ENCODE data around the gene ABCA13. TPM values are rescaled to one million over a fixed set of nuclear protein-coding genes. Genes with fewer than 3 reads are reported as not detected.

ABCA13 gene
- polyA plus RNA-seq, 10 donors = 0.01 to 0.25 (median 0.13) TPM

- peak in 1 of 3 donors; percentile 6 for DNase-seq
Observed at GRCh38 chr7:48295296-48295971, 124.2 kb downstream of the ABCA13 start.

GRCh38 chr7:48296966-48297365 is 125.7 kb downstream of the ABCA13 start:
- peak in 1 of 3 donors; percentile 3 for DNase-seq

- DNase-seq = peak in 1 of 3 donors; percentile 52
Observed at GRCh38 chr7:48298779-48299178, 127.5 kb downstream of the ABCA13 start.

GRCh38 chr7:48299580-48300169 is 128.4 kb downstream of the ABCA13 start:
- peak; percentile 49 to 73 (median 61) for DNase-seq

- no peak for DNase-seq
Observed at GRCh38 chr7:48300301-48300700, 129.0 kb downstream of the ABCA13 start.

- no peak for DNase-seq
Observed at GRCh38 chr7:48301201-48301600, 129.9 kb downstream of the ABCA13 start.

- DNase-seq = no peak
Observed at GRCh38 chr7:48304641-48305040, 133.4 kb downstream of the ABCA13 start.

- DNase-seq = no peak
Observed at GRCh38 chr7:48305661-48306060, 134.4 kb downstream of the ABCA13 start.

GRCh38 chr7:48307041-48307714 is 135.9 kb downstream of the ABCA13 start:
- DNase-seq = no peak

GRCh38 chr7:48309720-48310119 is 138.5 kb downstream of the ABCA13 start:
- DNase-seq = no peak

- DNase-seq = no peak
Observed at GRCh38 chr7:48311464-48312100, 140.3 kb downstream of the ABCA13 start.

GRCh38 chr7:48312151-48312550 is 140.9 kb downstream of the ABCA13 start:
- DNase-seq = no peak

- DNase-seq = no peak
Observed at GRCh38 chr7:48316768-48317167, 145.5 kb downstream of the ABCA13 start.

- no peak for DNase-seq
Observed at GRCh38 chr7:48317360-48317759, 146.1 kb downstream of the ABCA13 start.

GRCh38 chr7:48321319-48322010 is 150.2 kb downstream of the ABCA13 start:
- no peak for DNase-seq

GRCh38 chr7:48337012-48337621 is 165.9 kb downstream of the ABCA13 start:
- DNase-seq = peak in 2 of 3 donors; percentile 14 to 26

GRCh38 chr7:48337781-48338180 is 166.5 kb downstream of the ABCA13 start:
- DNase-seq = no peak

GRCh38 chr7:48347230-48347825 is 176.1 kb downstream of the ABCA13 start:
- DNase-seq = no peak

- DNase-seq = no peak
Observed at GRCh38 chr7:48350515-48350914, 179.3 kb downstream of the ABCA13 start.

- no peak for DNase-seq
Observed at GRCh38 chr7:48351900-48352299, 180.6 kb downstream of the ABCA13 start.

GRCh38 chr7:48355346-48355745 is 184.1 kb downstream of the ABCA13 start:
- DNase-seq = no peak
